NCI-H774 (cell line): Measurements from ENCODE around the gene LIPA.
"Not testable (repeated sequence)": the region's sequence is repeated elsewhere in the genome, so short reads cannot be mapped to it uniquely, and the experiment has no call there.

Source experiments
- DNase-seq: peaks from one replicate; lab custom pipeline; 2025; lab: John Stamatoyannopoulos, UW

The LIPA gene

DNA sequence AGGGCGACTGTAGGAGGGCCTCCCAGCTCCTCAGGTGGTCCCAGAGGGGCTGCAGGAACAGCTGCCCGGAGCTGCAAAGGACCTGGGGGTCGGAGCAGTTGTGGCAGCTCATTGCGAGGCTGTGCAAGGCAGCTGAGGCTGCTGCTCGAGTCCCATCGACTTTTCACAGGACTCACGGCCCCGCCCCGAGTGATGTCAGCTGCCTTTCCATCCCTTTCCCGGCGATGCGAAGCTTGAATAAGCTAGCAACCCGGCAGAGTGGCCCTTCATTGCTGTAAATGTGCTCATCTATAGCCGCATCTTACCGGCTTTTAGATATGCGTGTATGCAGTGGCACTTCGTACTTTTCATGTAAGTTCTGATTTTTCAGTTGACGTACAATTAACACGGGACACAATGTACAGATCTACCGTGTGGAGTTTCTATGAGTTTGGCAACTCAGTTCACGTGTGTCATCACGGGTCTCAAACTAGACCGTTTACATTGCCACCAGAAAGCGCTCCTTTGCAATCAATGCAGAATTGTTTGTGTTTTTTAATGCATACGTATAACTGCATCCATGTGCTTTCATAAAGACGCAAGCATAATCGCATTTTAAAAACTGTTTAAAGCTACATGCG lies 44.3 kb downstream of the LIPA start, which contains the start of gene CH25H:
Gene CH25H, minus strand, starts transcription at position 137 of the 620 bp plus-strand sequence. Its CDS starts 25 bp downstream, at position 112.
- no peak for DNase-seq

DNA sequence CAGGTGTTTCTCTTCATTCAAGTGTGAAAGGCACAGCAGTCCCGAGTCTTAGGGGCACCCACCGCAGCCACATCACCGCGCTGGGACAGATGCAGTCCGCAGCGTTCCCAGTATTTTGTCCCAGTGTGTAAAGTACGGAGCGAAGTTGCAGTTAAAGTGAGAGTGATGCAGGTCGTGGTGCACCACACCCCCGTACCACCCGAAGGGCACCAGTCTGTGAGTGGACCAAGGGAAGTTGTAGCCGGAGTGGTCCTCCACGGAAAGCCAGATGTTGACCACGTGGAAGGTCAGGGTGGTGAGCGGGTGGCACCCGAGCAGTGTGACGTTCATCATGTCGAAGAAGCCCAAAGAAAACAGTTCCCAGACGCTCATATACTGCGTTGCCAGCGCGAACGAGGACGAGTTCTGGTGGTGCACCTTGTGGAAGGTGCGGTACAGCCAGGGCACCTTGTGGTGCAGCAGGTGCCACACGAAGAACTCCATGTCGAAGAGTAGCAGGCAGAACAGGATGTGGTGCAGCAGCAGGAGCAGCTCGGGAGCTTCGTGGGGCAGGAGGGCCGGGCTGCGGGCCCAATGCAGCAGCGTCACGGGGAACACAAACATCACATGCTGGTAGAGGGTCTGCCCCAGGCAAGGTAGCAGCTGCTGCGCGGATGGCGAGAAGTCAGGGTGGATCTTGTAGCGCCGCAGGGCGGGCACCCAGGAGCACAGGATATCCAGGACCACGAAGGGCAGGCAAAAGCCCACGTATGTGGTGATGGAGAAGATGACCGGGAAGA lies 45.0 kb downstream of the LIPA start:
- DNase-seq = no peak

DNA sequence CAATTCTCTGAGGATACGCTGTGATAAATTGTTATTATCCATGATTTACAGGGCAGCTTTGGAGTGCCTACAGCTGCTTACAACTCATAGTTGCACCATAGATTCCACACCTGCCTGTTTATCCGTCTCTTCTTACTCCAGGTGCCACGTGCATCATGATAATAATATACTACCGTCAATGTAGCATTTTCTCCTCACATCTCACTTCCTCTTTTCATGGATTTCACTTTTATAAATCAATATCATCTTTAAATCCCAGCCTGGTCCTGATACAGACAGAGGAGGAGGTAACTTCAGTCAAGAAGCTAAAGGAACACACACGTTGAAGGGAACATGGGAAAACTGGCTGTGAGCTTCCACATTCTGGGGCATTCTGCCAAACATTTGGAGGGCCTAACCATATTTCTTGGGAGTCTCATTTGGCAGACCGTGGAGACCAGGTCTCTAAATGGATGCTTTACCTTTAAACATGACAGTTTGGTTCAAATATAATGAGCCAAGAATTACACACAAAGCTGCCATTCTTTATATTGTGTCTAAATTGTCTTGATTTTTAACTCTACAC lies 46.9 kb downstream of the LIPA start:
- DNase-seq = no peak

GRCh38 chr10:89203237-89203636 lies 48.3 kb downstream of the LIPA start:
- DNase-seq = no peak

GRCh38 chr10:89202033-89202425 lies 49.5 kb downstream of the LIPA start:
- no peak for DNase-seq

- DNase-seq = no peak
These were observed 50.1 kb downstream of the LIPA start for GRCh38 chr10:89201345-89202032.

DNA sequence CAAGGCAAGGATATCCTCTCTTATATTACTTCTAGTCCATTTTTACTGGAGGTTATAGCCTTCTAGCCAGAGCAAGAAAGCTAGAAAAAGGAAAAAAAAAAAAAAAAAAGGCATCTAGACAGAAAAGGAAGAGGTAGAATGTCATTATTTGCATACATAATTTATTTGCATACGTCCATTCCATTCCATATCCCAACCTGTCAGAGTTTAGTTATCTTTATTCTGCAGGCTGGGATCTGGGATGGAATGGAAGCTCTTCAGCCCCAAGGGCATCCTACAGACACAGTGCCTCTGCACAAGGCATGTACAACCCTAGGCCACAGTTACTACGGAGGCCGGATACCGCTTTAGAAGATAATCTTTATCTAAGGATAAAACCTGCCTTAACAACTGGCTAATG lies 54.1 kb downstream of the LIPA start:
- no peak for DNase-seq

DNA sequence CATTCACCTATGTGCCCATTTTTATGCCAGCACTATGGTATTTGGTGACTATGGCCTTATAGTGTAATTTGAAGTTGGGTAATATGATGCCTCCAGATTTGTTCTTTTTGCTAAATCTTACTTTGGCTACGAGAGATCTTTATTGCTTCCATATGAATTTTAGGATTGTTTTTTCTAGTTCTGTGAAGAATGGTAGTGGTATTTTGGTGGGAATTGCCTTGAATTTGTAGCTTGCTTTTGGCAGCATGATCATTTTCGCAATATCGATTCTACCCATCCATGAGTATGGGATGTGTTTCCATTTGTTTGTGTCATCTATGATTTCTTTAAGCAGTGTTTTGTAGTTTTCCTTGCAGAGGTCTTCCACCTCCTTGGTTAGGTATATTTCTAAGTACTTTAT lies 60.3 kb downstream of the LIPA start:
- DNase-seq = not testable (repeated sequence)

GRCh38 chr10:89189211-89189734 lies 62.3 kb downstream of the LIPA start:
- DNase-seq = no peak

GRCh38 chr10:89185658-89186057 lies 65.9 kb downstream of the LIPA start:
- no peak for DNase-seq

GRCh38 chr10:89184638-89185037 lies 66.9 kb downstream of the LIPA start:
- no peak for DNase-seq

DNA sequence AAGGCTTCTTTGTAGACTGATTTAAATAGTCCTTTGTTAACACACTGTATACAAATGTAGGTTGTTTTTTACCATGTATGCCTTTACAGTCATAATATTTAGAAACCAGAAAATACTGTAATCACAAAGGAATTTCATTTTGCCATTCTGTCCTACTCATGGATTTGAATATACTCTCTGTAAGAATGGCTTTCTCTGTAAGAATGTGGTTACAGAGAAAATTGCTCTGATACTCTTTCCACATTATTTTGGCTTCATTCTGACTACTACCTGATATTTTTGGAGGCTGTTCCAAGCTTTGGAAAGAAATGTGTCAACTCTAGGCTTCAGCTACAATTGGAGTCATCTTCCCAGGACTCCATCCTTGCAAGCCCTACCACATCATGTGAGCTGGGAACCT lies 68.0 kb downstream of the LIPA start:
- no peak for DNase-seq

GRCh38 chr10:89182894-89183293 lies 68.7 kb downstream of the LIPA start:
- DNase-seq = no peak

- DNase-seq = no peak
These were observed 75.8 kb downstream of the LIPA start for GRCh38 chr10:89175816-89176215.

GRCh38 chr10:89173075-89173474 lies 78.5 kb downstream of the LIPA start:
- no peak for DNase-seq

GRCh38 chr10:89171996-89172395 lies 79.6 kb downstream of the LIPA start:
- no peak for DNase-seq

GRCh38 chr10:89171263-89171872 lies 80.2 kb downstream of the LIPA start:
- DNase-seq = no peak

DNA sequence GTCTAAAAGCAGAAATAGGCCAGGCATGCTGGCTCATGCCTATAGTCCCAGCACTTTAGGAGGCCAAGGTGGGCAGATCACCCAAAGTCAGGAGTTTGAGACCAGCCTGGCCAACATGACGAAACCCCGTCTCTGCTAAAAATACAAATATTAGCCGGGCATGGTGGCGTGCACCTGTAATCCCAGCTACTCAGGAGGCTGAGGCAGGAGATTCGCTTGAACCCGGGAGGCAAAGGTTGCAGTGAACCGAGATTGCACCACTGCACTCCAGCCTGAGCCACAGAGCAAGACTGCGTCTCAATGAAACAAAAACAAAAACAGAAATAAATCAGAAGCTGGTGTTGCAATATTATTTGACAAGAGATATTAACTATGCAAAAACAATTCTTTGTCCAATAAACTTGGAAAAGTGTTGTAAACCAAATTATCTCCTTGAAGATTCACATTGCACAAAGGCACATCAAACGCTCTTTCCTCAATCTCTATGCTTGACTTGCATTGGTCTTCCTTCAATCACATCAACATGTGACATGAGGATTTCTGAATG lies 83.1 kb downstream of the LIPA start:
- DNase-seq = not testable (repeated sequence)

DNA sequence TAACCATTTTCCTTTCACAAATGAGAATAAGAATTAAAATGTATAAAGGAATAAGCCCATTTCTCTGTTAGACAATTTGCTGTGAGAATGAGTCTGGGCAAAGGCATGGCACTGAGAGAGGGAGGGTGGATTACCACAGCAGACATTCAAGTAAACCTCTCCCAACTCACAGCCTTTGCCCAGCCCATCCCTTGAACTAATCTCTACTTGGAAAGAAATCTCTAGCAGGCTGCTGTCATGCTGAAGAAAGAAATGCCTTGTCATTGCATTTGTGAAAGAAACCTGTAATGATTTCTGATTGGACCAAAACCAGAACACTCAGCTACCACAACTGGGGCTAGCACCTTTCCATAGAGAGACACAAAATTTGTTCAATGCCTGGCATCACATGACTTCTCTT lies 83.7 kb downstream of the LIPA start:
- DNase-seq = no peak

GRCh38 chr10:89165923-89166322 lies 85.7 kb downstream of the LIPA start:
- DNase-seq = no peak

- DNase-seq = no peak
These were observed 86.7 kb downstream of the LIPA start for GRCh38 chr10:89164920-89165319.

DNA sequence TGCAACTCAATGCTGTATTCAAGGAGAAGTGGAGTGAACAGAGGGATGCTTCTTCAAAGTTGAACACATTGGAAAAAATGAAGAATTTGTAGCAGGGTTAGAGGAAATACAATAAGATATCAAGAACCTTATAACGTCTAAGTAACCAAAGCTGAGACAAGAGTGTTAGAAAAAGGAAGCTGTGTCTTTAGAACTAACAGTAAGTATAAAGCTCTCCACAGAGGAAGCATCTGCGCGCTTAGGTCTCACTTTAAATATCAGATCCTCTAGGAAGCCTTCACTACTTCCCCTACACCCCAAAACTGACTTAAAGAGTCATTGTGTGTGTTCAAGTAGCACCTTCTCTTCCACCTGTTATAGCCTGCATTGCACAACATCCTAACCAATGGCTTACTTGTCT lies 87.5 kb downstream of the LIPA start:
- no peak for DNase-seq
